PFSK-1 (cell line): ENCODE data around the gene TP53I13.

Source experiments
- POLR2AphosphoS5 ChIP-seq: IDR thresholded peaks from 2 replicates; pipeline ENCODE4 v1.6.1; 2012; ENCODE audit warnings: low read depth, mild to moderate bottlenecking, control low read depth, low read length, moderate library complexity
- SIN3A ChIP-seq: IDR thresholded peaks from 2 replicates; pipeline ENCODE4 v1.6.1; 2012; ENCODE audit warnings: mild to moderate bottlenecking, low read length, moderate library complexity, borderline replicate concordance; ENCODE audit not compliant: insufficient read depth
- TAF1 ChIP-seq: IDR thresholded peaks from 2 replicates; pipeline ENCODE4 v1.6.1; 2012; ENCODE audit warnings: low read length, control low read depth, borderline replicate concordance; ENCODE audit not compliant: insufficient read depth

DNA sequence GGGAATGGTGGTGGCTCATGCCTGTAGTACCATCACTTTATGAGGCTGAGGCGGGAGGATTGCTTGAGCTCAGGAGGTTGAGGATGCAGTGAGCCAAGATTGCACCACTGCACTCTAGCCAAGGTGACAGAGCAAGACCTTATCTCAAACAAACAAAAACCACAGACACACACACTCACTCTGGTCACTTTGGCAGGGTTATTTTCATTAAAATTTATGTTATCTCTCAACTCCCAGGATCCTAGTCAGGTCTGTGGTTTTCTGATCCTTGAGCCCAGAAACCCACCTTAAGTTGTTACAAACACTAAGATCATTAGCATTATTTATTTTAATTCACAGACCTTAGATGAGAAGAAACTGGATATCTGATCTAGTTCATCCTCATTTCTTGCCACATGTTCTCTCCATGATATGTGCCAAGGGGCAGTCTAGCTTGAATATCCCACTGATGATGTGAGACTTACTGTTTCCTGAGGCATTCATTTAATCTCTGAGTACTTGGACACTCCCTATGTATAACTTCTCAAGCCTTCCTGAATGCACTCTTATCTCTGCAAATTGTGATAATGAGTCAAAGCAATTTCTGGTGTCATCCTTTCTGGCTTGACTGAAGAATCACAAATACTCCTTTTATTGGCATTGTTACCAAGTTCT is 11.3 kb upstream of the TP53I13 start:
- no peak for TF ChIP-seq POLR2AphosphoS5
- TF ChIP-seq SIN3A: no peak
- no peak for TF ChIP-seq TAF1
